Right renal cortex interstitium (tissue), 3 donors: ENCODE data around the gene DNAJB6. TPM values are rescaled to one million over a fixed set of nuclear protein-coding genes. Genes with fewer than 3 reads are reported as not detected.
A peak's percentile ranks its signal among the peaks of the same experiment; 100 is the strongest.

ENCODE experiments used
- DNase-seq, 3 donors: peaks; one replicate each; pipeline ENCODE4 v3.0.0-alpha.2; 2013; ENCODE audit warnings: low read depth in 3 of 3, low spot score in 2 of 3
- polyA plus RNA-seq, 3 donors: library from polyadenylated mRNA; unstranded; fragments of 120-200 nt; gene quantifications; one replicate each; pipeline ENCODE4 v1.2.1, GENCODE V29; 2013; ENCODE audit not compliant: insufficient read length in 3 of 3

Gene DNAJB6
- polyA plus RNA-seq, 3 donors = 158 to 169 (median 166) TPM

DNA sequence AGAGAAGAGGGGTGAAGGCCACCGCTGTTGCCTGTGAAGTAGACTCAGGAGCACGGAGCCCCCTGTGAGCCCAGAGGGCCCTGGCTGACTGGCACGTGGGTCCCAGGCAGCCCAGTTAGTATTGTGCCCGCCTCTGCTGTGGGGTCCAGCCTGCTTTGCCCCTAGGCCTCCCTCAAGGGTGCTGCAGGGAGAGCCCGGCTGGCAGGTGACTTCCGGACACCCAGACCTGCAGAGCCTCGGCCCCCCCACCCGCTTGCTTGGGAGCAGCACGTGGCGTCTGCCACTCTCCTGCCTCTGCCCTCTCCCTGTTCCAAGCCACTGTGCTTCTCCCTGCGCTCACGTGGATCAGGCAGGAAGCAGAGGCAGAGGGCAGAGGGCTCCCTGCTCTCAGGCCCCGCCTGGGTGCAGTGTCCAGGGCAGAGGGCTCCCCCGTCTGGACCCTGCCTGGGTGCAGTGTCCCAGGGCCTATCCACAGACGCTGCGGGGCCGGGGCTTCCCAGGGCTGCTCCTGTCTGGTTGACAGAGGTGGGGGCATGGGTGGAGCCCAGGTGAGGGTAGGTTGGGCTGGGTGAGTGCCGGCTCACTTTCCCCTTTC, 88.4 kb downstream of the DNAJB6 start:
- DNase-seq = no peak

DNA sequence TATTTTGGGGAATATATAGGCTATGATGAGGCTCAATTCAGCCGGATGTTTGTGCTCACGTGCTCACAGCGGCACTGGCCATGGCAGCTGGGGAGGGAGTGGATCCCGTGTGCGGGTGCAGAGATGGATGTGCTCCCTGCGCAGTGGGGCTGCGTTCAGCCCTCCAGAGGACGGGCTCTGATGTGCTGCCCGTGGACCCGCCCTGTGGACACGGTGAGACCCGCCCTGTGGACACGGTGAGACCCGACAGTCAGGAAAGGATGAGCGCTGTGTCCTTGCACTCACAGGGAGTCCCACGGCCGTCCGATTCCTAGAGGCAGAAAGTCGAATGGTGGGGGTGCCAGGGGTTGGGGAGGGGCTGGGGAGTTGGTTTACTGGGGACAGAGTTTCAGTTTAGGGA, 89.0 kb downstream of the DNAJB6 start:
- no peak for DNase-seq

DNA sequence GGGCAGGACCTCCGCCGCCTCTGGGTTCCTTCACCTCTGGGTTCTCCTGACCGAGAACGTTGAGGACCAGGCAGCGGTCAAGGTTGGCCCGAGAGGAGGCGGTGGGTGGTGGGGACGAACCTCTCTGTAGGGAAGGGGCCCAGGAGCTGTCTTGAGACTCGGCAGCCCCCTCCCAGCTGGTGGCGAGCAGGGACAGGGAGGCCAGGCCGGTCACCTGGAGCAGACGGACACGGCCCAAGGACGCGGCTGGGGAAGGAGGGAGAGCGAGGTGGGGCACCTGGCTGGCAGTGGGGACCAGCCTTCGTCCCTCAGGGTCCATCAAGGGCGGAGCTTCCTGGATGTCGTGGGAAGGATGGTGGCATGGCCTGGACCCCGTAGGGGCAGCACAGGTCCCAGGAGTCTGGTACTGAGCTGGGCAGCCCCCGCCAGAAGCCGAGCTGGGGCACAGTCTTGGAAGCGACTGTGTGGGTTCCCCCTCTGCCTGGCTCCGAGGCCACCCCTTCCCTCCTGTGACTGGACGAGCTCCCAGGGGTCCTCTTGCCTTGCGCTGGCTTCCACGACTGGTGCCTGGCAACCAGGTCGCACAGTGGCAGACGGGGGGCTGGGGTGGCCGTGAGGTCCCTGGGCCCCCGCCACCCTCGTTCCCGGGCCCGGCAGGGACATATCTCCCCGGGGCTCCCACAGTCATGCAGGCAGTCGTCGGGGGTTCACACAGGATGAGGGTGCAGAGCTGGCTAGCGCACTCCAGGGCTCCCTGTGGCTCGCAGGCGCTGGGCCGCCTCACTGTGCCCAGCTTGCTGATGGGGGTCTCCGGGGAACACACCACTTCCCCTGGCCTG, 89.9 kb downstream of the DNAJB6 start:
- no peak for DNase-seq

DNA sequence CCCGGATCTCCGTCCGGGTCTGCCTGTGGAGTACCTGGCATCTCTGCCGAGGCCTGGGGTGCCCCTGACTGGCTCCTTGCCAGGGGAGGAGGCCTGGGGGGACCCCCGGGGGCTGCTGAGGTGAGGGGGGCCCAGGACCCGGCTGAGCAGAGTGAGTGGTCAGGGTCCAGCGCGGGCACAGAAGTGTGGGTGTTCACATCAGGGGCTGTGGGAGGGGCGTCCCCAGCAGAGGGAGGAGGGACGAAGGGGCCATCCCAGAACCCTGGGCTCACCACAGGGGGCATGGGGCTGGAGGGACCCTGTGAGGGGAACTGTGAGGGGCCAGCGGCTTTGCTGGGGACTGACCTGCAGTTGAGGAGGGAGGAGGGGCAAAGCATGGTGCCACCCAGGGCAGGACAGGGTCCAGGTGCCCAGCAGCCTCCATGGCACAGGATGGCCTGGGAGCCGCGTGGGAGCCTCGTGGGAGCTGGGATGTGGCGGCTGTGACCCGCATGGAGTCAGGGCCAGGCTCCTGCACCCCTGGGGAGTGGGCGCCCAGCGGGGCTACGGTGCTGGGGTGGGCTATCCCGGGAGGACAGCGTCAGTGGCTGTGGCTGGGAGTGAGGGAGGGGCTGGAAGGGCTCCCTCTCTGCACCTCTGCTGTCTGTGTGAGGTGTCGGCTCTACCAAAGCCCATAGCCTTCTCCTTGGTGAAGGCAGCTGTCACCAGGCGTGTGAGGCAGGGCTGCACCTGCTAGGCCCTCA, 91.2 kb downstream of the DNAJB6 start:
- no peak for DNase-seq

DNA sequence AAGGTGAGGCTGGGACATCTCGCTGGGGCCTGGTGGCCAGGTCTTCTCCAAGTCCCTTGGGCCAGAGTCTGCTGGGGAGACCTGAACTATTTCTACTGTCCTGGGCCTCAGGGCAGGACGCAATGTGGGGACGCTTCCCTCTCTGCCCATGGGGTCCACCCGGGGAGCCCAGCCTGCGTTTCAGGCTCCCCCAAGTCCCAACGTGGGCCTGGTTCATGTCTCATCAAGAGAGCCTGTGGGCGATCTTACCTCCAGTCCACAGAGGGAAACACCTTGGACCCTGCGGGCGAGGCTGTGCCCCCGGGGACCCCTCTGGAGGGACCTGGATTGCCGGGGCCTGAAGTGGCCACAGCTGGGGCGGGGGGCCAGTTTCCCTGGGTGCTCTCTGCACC, 91.7 kb downstream of the DNAJB6 start:
- no peak for DNase-seq

DNA sequence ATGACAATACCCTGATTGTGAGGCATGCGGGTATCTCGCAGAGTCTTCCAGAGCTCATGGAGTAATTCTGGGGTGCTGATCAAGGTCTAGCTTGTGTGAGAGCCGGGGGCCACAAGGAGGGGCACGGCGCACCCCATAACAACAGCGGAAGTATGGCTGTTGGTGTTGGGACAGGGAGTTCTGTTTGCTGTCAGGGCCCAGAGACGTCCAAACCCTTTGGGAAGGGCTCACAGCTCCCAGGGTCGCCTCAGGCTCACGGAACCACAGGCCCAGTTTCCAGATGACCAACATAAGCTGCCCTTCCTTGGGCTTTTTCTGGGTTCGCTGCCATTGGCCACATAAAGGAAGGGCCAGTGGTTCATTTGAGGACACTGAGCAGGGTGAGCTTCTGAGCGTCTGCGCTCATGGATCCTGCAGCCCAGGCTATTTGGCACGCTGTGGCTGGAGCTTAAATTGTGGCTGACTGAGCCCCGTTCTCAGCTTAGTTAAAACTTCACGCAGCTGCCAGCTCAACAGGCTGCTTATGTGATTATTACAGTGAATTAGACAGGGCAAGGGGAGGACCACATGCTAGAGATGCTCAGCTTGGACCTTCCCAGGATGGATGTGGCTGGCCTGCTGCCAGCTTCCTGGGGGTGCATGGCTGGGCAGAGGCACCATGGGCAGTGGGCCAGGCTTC, 92.3 kb downstream of the DNAJB6 start:
- no peak for DNase-seq

DNA sequence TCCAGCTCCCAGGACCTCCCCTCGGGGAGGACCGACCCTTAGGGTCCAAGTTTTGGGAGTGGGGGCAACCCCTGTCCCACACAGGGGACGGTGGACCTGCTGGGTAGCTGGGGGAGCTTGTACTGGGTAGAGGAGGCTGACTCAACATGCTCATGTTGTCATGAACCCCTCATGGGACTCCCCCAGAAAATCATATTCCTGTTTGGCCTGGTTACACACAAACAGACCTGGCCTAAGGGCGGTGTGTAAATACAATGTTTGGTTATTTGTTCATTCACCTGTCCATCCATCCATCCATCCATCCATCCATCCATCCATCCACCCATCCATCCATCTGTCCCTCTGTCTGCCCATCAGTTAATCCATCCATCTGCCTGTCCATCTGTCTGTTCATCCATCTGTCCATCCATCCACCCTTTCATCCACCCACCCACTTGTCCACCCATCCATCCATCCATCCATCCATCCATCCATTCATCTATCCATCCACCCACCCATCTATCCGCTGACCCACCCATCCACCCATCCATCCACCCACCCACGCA, 92.9 kb downstream of the DNAJB6 start:
- DNase-seq = no peak

DNA sequence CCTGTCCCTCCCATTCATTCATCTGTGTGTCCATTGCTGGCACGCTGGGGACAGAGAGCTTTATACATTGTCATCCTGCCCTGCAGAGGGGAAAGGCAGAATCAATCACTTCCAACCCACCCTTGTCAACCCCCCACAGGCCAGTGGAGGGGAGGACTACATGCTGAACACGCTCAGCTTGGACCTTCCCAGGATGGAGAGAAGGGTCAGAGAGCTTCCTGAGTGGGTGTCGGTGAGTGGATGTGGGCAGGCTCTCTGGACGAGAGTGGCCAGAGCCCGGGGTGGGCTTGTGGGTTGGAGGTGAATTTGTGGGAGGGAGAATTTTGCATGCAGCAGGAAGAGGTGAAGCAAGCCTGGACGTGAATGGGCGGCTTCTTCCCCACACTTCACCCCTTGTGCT, 93.9 kb downstream of the DNAJB6 start:
- no peak for DNase-seq

DNA sequence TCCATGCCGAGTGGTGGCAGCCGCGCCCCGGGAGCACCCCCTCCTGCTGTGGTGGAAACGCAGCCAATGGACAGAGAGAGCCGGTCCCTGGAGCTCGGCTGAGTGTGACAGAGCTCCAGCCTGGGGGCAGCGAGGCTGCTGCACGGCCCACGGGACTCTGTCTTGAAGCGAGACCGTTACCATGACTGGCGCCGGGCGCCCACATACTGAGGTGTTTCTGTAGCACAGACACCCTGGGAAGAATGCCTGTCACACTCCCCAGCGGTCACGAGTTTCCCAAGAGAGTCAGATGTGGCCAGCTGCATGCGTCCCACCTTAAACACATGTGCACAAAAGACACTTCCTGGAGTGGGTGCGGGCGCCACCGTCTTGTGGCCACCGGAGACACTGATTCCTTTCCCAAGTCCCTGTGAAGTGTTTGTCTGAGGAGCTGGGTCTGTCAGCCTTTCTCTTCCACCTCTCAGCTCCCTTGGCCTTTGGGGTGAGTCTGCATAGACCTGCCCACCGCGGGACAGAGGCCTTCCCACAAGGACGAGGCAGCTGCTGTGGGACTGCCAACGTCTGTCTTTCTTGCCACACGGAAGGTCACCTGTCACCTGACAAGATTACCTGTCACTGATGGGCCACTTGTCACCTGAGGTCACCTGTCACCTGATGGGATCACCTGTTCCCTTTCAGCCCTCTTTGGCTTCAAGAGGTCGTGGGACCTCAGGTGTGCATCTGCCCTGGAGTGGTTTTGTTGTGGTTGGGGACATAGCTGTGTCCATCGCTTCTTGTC, 94.6 kb downstream of the DNAJB6 start:
- DNase-seq = no peak

DNA sequence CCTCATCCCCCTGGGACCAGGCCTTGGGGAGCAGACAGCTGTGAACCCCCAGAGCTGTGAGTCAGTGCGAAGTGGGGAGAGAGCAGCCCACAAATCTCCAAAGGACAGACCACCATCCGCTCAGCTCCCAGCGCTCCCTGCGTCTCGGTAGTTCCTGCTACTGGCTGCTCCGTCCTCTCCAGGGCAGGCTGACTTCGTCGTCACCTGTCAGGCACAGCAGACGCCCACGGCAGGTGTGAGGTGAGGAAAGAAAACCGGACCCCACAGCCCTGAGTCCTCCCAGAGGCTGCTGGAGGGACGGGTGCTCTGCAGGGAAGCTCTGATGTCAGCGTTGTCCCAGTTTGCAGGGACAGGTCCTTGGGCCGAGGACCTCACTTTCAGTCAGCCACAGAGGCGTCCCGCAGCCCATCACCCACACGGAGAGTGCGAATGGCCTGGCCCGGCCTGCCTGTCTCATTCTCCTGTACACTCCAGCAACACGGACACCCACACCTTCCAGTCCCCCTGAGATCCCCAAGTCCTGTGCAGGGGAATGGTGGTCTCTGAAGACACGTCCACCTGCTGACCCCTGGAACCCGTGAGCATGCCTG, 95.2 kb downstream of the DNAJB6 start:
- no peak for DNase-seq

DNA sequence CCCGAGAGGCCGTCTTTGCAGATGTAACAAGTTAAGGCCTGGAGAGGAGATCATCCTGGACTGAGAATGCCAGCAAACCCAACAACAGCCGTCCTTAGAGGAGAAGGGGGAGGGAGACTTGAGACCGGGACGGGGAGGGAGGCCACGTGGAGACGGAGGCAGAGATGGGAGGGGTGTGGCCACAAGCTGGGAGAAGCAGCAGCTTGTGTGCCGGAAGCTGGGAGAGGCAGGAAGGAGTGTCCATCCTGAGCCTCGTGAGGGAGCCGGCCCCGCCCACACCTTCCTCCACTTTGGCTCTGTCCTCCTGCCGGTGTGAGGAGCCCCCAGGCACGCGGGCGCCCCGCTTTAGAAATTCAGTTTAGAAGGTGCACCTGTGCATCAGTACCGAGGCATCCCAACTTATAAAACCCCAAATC, 95.7 kb downstream of the DNAJB6 start:
- peak in 1 of 3 donors; percentile 10 for DNase-seq

DNA sequence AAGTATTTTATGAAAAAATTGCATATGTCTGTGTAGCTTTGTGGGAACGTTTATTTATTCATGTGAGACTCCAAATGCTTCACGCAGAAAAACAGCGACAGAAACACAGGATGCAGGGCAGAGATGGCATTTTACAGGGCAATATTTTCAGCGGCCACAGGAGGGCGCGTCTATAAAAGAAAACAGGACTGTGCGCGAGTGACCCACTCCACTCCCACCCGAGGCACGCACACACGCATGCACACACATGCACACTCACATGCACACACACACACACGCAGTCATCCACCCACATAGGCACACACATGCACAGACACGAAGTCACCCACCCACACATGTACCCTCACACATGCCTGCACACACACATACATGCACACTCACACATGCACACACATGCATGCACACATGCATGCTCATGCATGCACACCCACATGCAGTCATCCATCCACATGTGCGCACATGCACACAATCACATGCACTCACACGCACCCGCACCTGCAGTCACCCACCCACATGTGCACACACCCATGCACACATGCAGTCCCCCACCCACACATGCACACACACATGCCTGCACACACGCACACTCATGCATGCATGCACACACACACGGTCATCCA, 96.3 kb downstream of the DNAJB6 start:
- peak in 2 of 3 donors; percentile 25 to 27 for DNase-seq

DNA sequence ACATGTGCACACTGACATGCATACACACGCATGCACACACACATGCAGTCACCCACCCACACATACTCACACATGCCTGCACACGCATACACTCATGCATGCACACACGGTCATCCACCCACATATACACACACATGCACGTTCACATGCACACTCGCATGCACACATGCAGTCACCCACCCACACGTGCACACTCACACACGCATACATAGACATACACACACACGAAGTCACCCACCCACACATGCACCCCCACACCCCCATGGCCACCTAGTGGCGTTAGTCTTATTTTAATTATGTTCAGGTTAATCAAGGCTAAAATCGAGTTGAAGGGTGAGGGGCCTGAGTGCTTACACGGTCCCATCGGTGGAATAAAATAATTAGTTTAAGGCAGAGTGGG, 96.8 kb downstream of the DNAJB6 start:
- DNase-seq = no peak

DNA sequence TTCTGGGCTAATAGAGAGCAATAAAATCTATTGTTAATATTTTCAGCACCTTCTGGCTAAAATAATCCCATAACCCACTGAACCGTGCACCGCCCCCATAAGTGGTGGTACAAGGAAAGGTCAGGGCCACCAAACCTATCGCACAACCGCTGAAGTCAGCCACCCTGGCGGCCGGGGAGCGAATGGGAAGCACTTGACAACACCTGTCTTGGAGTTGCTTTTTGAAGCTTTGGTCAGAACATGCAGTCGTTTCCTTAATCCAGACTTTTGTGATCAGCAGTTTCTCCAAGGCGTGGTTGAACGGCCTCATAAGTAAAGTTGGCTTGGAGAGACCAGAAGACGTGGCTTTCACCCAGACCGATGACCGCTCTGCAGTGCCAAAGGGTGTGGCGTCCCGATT, 97.4 kb downstream of the DNAJB6 start:
- no peak for DNase-seq

DNA sequence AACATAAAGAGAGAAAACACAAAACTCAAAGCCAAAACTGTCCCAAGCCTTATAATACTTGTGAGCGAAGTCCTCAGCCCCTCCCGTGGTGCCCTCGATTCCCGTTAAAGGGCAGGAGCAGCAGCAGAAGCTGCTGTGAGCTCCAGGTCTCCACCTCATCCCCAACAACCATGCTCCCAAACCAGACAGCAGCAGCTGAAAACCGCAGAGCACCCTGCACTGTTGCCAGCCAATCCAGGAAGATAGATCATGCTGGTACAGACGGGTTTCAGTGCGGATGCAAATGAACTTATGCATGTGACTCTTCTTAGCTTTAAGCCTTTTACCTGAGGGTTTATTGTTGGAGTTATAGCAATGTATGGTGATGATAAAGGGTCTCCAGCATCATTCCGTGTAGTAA, 97.9 kb downstream of the DNAJB6 start:
- DNase-seq = no peak

DNA sequence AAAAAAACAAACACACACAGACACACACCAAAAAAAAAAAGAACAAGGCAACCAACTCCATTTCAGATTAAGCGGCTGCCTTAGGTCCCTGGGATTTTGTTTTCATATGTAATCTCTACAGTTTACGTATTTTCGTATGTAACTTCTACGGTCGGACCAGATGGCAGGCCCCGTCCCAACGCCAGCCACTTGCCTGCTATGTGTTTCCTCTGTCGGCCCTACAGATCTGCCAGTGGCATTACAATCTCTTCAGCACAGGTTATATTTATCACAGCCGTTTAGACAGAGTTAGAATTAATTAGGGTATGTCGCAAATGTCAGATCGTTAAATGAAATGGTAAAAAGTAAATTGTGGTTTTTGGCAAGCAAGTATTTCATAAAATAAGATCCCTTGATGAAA, 99.3 kb downstream of the DNAJB6 start:
- no peak for DNase-seq

DNA sequence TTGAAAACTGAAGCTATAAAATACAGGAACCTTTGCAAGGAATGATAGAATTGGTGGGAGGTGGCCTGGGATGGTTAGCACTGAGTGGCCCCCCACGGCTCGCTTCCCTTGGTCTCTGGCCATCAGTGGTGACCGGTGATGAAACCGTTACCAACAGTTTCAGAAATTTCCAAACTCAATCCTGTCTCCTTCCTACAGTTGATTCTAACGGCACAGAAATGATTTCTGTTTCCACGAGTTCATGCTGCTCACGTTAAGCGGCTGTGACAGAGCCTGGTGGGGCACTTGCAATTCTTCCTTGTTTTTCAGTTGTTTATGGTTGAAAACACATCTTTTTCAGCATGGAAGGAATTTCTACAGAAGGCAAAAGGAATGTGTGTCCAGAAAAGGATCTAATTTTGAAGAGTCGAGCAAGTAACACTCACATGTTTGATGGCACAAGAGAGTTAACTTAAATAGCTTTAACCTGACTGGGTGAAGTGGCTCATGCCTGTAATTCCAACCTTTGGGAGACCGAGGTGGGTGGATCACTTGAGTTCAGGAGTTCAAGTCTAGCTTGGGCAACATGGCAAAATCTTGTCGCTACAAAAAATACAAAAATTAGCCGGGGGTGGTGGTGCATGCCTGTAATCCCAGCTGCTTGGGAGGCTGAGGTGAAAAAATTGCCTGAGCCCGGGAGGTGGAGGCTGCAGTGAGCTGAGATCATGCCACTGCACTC, 100.1 kb downstream of the DNAJB6 start:
- no peak for DNase-seq

DNA sequence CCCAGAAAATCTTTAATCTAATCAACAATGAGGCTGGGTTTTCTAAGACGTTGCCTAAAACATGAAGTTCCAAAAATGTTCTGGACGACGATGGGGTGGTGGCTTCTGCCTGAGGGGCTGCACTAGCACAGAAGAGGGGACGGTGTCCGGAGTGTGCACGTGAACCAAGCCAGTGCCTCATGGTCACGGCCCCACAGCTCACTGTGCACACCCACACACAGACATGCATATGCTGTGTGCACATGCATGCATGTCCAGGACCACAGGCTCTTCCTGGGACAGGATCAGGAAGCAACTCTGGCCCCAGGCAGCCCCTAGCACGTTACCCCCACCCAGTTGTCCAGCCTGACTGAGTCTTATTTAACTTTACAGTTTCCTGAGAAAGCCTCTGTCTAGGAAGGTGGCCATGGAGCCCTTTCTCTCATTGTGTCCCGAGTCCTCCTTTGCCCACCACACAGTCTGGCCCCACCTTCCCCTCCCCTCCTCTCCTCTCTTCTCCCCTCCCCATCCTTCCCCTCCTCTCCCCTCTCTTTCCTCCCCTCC, 100.8 kb downstream of the DNAJB6 start:
- DNase-seq = no peak
